MM.1S (cell line): ENCODE results near the gene BRICD5.

Source experiments
- EZH2 ChIP-seq: fragments of 300-600 bp; sonication (generic); optimal IDR thresholded peaks from 2 replicates; pipeline ENCODE3; 2017; ENCODE audit warnings: low read depth, mild to moderate bottlenecking, antibody characterized with exemption, low read length, mixed read lengths
- EZH2phosphoT487 ChIP-seq: fragments of 300-600 bp; sonication (generic); IDR thresholded peaks from 2 replicates; pipeline ENCODE4 v1.6.1; 2018; ENCODE audit warnings: antibody characterized with exemption, low read length
- TF ChIP-seq, protein P1 (sequence below): fragments of 300-600 bp; sonication (generic); IDR thresholded peaks from 2 replicates; pipeline ENCODE4 v1.5.1; 2016; ENCODE audit warnings: antibody characterized with exemption, low read length, mixed read lengths

DNA sequence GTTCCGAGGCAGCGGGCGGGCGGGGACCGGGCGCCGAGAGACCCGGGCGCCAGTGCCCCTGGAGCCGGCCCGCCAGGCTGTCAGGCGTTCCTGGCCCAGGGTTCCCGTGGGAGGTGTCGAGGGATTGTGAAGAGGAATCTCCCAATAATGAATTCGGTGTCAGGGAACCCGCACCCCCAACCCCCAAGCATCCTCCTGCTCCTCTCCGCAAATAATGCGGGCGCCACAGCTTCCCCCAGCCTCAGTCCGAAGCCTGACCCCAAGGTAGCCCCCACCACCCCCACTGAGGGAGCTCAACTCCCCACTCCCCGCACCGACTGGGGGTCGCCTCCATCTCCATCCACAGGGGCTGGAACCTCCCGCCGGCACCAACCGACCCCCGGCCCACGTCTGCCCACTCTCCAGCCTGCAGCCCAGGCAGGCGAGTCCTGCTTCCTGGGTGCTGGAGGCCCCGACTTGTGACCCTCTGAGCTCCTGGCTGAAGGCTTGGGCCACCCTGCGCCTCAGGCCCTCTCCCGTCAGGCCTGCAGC is 13.6 kb downstream of the BRICD5 start:
- TF ChIP-seq EZH2phosphoT487 (no peak), EZH2 (peak; percentile 52)
- TF ChIP-seq, protein P1, sequence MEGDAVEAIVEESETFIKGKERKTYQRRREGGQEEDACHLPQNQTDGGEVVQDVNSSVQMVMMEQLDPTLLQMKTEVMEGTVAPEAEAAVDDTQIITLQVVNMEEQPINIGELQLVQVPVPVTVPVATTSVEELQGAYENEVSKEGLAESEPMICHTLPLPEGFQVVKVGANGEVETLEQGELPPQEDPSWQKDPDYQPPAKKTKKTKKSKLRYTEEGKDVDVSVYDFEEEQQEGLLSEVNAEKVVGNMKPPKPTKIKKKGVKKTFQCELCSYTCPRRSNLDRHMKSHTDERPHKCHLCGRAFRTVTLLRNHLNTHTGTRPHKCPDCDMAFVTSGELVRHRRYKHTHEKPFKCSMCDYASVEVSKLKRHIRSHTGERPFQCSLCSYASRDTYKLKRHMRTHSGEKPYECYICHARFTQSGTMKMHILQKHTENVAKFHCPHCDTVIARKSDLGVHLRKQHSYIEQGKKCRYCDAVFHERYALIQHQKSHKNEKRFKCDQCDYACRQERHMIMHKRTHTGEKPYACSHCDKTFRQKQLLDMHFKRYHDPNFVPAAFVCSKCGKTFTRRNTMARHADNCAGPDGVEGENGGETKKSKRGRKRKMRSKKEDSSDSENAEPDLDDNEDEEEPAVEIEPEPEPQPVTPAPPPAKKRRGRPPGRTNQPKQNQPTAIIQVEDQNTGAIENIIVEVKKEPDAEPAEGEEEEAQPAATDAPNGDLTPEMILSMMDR = no peak
